ENCODE results near the gene AGK. TPM values are rescaled to one million over a fixed set of nuclear protein-coding genes. Genes with fewer than 3 reads are reported as not detected.
"Not testable (repeated sequence)": the region's sequence is repeated elsewhere in the genome, so short reads cannot be mapped to it uniquely, and the experiment has no call there.

AGK gene
- total RNA-seq, 1 donor from 2014 or later: 27.8 TPM

DNA sequence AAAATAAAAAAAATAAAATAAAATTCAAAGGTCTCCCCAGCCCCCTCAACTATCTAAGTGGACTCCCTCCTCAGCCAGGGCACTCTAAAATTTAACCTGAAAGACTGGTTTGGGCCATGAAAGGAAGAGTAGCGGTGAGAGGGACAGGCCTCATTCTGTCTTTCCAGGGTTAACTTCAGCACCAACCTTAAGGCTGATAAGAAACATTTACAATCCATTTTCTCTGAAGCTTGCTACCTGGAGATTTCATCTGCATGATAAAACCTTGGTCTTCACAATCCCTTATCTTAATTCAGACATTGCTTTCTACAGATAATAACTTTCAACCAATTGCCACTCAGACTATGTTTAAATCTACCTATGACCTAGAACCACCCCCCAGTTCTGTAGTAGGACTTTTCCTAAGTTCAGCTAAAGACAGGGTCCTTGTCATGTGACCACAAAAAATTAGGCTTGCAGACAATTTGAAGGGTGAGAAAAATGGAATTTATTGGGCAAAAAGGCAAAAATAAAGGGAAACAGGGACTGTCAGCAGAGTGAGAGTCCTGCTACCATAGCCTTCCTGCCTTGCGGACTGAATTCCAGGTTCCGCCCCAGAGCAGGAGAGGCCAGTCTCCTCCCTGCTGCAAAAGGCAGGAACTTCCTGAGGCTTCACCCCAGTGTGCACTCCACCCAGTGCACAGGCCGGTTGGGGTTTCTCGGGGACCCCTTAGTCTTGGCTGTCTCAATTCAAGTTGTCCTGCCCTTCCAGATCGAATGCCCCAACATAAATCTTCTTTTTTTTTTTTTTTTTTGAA lies 26.0 kb downstream of the AGK start:
- H3K27ac Mint-ChIP-seq (ENCODE audit: unreplicated experiment): no peak overlapping the region
- DNase-seq (ENCODE audit: extremely low spot score, unreplicated experiment): no peak
- H3K36me3 Mint-ChIP-seq (ENCODE audit: unreplicated experiment): peaks cover 20% of the 10 kb centered on the region
- H3K4me3 Mint-ChIP-seq (ENCODE audit: unreplicated experiment): no peak overlapping the region
- H3K27me3 Mint-ChIP-seq (ENCODE audit: unreplicated experiment): no peaks in the 10 kb centered on the region
- peaks cover 8% of the 10 kb centered on the region for H3K9me3 Mint-ChIP-seq (ENCODE audit: unreplicated experiment)
- no peaks in the 10 kb centered on the region for H3K4me1 Mint-ChIP-seq (ENCODE audit: unreplicated experiment)
- TF ChIP-seq, protein P1, sequence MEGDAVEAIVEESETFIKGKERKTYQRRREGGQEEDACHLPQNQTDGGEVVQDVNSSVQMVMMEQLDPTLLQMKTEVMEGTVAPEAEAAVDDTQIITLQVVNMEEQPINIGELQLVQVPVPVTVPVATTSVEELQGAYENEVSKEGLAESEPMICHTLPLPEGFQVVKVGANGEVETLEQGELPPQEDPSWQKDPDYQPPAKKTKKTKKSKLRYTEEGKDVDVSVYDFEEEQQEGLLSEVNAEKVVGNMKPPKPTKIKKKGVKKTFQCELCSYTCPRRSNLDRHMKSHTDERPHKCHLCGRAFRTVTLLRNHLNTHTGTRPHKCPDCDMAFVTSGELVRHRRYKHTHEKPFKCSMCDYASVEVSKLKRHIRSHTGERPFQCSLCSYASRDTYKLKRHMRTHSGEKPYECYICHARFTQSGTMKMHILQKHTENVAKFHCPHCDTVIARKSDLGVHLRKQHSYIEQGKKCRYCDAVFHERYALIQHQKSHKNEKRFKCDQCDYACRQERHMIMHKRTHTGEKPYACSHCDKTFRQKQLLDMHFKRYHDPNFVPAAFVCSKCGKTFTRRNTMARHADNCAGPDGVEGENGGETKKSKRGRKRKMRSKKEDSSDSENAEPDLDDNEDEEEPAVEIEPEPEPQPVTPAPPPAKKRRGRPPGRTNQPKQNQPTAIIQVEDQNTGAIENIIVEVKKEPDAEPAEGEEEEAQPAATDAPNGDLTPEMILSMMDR (IDR thresholded peaks at IDR 0.05): no peak

GRCh38 chr7:141579953-141580352 lies 28.7 kb downstream of the AGK start:
- H3K27me3 Mint-ChIP-seq (ENCODE audit: unreplicated experiment); DNase-seq (ENCODE audit: extremely low spot score, unreplicated experiment); H3K4me3 Mint-ChIP-seq (ENCODE audit: unreplicated experiment); H3K27ac Mint-ChIP-seq (ENCODE audit: unreplicated experiment); H3K9me3 Mint-ChIP-seq (ENCODE audit: unreplicated experiment): not testable (repeated sequence)
- Mint-ChIP-seq H3K4me1 (ENCODE audit: unreplicated experiment) (peaks cover 11% of the 10 kb centered on the region), H3K36me3 (ENCODE audit: unreplicated experiment) (peaks cover 22% of the 10 kb centered on the region)

DNA sequence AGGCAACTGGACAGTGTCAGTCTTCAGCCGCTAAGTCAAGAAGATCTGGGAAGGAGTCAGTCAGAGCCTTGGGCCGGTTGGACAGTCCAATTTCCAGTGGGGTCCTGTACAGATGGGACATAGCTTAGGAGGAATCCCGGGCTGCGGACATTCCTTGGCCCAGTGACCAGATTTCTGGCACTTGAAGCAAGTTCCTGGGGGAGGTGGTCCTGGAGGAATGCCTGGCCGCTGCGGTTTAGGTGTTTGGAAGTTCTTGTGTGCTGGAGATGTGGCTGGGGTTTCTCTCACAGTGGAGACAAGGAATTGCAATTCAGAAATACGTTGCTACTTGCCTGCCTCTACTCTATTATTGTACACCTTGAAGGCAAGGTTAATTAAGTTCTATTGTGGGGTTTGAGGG lies 30.9 kb downstream of the AGK start:
- not testable (repeated sequence) for H3K27ac Mint-ChIP-seq (ENCODE audit: unreplicated experiment); H3K4me3 Mint-ChIP-seq (ENCODE audit: unreplicated experiment); DNase-seq (ENCODE audit: extremely low spot score, unreplicated experiment); H3K36me3 Mint-ChIP-seq (ENCODE audit: unreplicated experiment); H3K27me3 Mint-ChIP-seq (ENCODE audit: unreplicated experiment); H3K9me3 Mint-ChIP-seq (ENCODE audit: unreplicated experiment)
- peaks cover 32% of the 10 kb centered on the region for H3K4me1 Mint-ChIP-seq (ENCODE audit: unreplicated experiment)

DNA sequence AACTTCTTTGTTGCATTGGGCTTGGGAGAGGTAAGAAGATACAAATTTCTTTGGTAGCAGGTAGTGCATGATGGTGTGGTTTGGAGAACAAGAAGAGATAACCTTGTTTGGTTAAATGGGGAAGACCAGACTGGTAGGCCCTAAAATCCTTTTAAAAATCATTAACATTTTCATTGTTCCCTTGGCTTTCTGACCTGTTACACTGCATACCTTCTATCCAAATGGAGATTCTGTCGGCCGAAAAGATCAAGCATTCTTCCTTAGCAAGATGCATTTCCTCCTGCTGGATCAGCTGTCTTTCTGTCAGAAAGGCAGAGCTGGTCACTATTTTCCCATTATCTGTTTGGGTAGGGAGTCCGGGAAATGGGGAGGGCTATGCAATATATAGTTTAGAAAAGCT lies 33.7 kb downstream of the AGK start:
- peaks cover 11% of the 10 kb centered on the region for H3K36me3 Mint-ChIP-seq (ENCODE audit: unreplicated experiment)
- no peak for DNase-seq (ENCODE audit: extremely low spot score, unreplicated experiment)
- TF ChIP-seq, protein P1 (IDR thresholded peaks at IDR 0.05): no peak
- no peaks in the 10 kb centered on the region for H3K27me3 Mint-ChIP-seq (ENCODE audit: unreplicated experiment)
- peaks cover 35% of the 10 kb centered on the region for H3K4me1 Mint-ChIP-seq (ENCODE audit: unreplicated experiment)
- no peaks in the 10 kb centered on the region for H3K9me3 Mint-ChIP-seq (ENCODE audit: unreplicated experiment)
- no peak overlapping the region for H3K27ac Mint-ChIP-seq (ENCODE audit: unreplicated experiment)
- no peak overlapping the region for H3K4me3 Mint-ChIP-seq (ENCODE audit: unreplicated experiment)

DNA sequence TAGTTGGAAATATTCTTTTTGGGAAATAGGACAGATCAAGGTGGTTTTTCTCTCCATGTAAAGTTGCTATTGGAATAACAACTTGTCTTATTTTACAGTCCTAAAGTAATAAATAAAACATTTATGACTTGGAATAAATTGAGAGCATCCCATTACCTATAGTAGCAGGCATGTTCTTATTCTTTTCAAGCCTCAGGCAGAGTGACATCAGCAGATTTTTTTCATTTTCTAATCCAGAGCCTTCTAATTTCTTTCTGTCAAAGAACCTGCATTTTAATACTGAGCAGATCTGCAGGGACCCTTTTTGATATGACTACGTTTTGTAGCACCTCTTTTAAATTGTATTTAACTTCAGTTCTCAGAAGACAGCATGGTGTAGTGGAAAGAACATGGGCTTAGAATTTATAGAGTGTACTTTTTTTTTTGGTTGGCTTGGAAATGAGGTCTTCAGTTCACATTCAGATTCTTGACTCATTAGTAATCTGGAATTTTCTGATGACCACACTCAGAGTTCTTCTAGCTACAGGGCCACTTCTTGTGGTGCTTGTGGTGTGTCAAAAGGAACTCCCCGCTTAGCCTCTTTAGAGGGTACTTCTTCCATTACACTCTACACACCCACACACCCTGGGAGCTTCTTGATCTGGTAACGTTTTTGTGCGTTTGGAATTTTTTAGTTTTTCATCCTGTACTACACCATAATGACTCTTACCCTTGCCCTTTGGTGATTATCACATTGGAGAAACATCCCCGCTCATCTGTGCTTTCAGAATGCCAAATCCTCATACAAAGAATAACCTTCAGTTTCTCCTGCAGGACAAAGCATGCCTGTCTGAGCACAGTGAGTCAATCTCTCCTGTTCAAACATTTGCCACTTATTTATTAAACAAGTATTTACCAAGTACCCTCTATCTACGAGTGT lies 34.6 kb downstream of the AGK start:
- Mint-ChIP-seq H3K4me1 (ENCODE audit: unreplicated experiment) (peaks cover 38% of the 10 kb centered on the region), H3K27me3 (ENCODE audit: unreplicated experiment) (no peaks in the 10 kb centered on the region), H3K4me3 (ENCODE audit: unreplicated experiment) (no peak overlapping the region), H3K9me3 (ENCODE audit: unreplicated experiment) (no peaks in the 10 kb centered on the region), H3K36me3 (ENCODE audit: unreplicated experiment) (peaks cover 11% of the 10 kb centered on the region), H3K27ac (ENCODE audit: unreplicated experiment) (peak overlapping the region; percentile 86)
- DNase-seq (ENCODE audit: extremely low spot score, unreplicated experiment): no peak
- TF ChIP-seq, protein P1 (IDR thresholded peaks at IDR 0.05): no peak

- TF ChIP-seq, protein P1 (IDR thresholded peaks at IDR 0.05): no peak
- Mint-ChIP-seq H3K4me3 (ENCODE audit: unreplicated experiment) (no peak overlapping the region), H3K36me3 (ENCODE audit: unreplicated experiment) (peaks cover 11% of the 10 kb centered on the region), H3K9me3 (ENCODE audit: unreplicated experiment) (no peaks in the 10 kb centered on the region), H3K27ac (ENCODE audit: unreplicated experiment) (no peak overlapping the region), H3K4me1 (ENCODE audit: unreplicated experiment) (peaks cover 38% of the 10 kb centered on the region), H3K27me3 (ENCODE audit: unreplicated experiment) (no peaks in the 10 kb centered on the region)
- DNase-seq (ENCODE audit: extremely low spot score, unreplicated experiment): no peak
Measured at GRCh38 chr7:141586878-141587277, 35.7 kb downstream of the AGK start.

Measured in osteocyte (in vitro differentiated cells).